ENCODE measurements around the gene EVI5.

The EVI5 gene

DNA sequence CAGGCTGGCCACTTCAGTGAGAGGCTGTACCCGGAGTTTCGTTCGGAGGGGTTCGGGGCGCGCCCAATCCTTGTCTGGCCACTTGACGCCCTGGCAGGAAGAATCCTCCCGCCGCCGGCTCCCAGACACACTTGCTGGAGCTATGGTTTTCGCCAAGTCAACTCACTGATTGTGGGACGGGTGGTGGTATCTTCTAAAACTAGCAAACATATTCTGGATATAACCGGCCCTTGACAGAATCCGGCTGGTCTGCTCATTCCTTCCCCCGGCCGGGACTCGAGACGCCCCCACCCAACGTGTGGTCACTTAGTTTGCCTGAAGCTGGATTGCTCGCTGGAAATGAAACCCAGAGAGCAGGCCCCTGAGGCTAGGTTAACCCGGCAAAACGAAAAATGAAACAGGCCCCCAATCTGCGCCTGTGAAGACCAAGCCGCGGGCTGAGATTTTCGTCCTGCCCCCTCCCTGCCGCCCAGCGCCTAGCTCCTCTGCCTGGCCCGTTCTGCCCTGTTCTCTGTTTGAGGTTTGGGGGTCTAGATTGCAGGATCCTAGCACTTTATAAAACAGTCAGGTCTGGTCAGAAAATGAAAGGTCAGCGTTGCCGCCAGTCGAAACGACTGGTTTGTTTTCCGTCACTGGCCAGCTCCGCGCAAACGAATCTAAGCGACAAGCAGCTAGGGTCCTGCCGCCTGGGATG, 302.8 kb downstream of the EVI5 start:
- DNase-seq = no peak

- DNase-seq = no peak
These were observed 303.3 kb downstream of the EVI5 start for GRCh38 chr1:92481599-92481925.

DNA sequence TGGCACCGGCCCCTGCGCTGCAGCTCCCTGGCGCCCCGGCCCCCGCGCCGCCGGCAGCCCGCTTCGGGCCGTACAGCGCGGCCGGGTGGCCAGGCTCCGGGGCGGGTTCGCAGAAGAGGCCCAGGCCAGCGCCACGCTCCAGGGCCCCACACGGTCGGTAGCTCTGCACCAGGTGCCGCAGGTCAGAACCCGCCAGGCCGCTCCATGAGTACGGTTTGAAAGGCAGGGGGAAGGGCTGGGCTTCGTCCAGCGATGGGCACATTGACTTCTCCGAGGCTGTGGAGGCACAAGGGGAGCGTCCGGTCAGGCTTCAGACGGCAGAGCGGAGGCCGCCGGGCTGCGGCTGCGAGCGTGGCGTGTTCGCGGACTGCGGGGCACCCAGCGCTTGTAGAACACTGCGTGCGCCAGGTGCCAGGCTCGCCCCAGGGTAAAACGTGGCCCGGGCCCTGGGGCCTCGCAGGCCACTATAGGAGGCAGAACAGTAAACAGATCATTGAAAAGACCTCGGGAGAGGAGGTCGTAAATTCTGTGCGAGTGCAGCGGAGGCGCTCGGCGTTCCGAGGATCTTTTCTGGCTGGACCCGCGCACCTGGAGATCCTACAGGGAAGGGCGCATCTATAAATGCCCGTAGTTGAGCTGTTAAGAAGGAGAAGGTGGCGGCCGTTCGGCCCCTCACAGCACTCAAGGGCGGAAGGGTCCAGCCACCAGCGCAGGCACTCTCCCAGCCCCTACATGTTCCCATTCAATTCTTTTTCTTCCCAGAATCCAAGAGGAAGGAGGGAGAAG, 303.9 kb downstream of the EVI5 start:
- no peak for DNase-seq

DNA sequence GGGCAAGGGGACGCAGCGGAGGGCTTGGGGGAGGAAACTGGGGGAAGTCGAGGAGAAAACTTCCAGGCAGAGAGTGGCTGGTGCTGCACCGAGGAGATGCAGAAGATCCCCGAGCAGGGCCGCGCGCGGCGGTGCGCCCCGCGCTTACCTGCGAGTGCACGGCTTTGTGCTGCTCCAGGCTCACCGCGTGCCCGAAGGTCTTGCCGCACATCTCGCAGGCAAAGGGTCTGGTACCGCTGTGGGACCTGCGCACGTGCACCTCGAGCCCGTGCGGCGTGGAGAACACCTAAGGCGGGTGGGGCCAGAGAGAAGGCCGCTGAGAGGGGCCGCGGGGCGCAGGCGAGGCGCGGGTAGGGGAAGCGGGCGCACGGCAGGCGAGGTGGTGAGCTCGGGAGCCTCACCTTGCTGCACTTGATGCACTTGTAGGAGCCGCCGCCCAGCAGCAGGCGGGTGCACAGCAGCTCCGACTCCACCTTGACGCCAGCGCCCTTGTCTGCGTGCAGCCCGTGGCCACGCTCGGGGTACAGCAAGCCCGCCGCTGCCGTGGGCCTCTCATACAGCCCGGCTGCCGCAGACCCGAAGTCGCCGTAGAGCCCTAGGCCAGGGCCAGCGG, 304.6 kb downstream of the EVI5 start:
- no peak for DNase-seq

- DNase-seq = no peak
These were observed 305.3 kb downstream of the EVI5 start for GRCh38 chr1:92479587-92479986.

DNA sequence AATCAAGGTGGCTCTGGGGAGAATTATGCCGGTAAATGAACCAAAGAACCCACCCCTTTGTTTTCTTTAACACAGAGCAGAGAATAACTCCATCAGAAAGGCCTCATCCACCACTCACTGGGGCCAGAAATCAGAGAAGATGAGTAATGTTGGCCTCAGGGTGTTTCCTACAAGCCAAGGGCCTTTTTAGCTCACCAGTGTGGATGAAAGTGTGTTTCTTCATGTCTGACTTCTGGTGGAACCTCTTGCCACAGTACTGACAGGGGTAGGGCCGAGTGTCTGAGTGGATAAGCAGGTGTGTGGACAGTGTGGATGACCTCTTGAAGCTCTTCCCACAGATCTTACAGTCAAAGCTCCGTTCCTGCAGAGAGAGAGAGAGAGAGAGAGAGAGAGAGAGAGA, 306.5 kb downstream of the EVI5 start:
- no peak for DNase-seq

GRCh38 chr1:92476071-92476631, 308.8 kb downstream of the EVI5 start:
- DNase-seq = no peak

- no peak for DNase-seq
These were observed 309.9 kb downstream of the EVI5 start for GRCh38 chr1:92475029-92475428.

GRCh38 chr1:92473781-92474495, 311.0 kb downstream of the EVI5 start:
- no peak for DNase-seq

- no peak for DNase-seq
These were observed 314.7 kb downstream of the EVI5 start for GRCh38 chr1:92470216-92470615.

DNA sequence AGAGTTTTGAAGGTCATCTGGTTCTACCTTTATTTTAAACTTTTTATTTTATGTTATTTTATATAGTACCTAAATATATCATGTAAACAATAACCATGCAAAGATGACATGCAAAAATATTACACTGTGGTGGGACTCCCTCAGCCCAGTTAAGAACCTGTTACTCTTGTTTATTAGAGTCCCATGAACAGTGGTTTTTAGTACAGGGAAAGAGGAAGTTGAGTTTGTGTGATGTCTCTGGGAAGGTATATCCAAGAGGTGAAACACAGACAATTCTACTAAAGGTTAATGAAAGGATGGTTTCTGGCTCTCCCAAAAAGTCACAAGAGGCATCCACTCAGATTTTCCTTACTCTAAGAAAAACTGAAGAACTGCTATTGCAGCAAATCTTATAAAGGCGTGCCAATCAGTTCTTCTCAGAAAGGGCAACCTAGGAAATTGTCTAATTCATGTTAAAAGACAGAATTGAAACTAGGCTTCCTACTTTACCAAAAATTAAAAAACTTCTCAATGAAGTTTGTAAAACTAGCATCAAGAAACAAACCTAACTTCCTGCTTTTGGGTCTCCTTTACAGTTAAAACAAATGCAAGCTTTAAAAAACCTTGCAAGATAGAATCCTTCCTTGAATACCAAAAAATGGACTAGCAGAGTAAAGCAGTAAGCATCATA, 318.1 kb downstream of the EVI5 start:
- DNase-seq = no peak

DNA sequence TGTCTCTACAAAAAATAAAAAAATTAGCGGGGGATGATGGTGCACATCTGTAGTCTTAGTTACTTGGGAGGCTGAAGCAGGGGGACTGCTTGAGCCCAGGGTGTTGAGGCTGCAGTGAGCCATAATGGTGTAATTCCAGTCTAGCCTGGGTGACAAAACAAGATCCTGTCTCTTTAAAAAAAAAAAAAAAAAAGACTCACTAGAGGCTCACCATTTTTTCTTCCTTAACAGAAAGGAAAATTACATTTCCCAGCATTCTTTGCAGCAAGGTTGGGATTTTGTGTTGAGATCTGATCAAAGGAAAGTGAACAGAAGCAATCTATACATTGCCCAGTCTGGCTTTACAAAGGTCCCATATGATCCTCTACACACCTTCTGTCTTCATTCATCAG, 319.7 kb downstream of the EVI5 start:
- DNase-seq = no peak

DNA sequence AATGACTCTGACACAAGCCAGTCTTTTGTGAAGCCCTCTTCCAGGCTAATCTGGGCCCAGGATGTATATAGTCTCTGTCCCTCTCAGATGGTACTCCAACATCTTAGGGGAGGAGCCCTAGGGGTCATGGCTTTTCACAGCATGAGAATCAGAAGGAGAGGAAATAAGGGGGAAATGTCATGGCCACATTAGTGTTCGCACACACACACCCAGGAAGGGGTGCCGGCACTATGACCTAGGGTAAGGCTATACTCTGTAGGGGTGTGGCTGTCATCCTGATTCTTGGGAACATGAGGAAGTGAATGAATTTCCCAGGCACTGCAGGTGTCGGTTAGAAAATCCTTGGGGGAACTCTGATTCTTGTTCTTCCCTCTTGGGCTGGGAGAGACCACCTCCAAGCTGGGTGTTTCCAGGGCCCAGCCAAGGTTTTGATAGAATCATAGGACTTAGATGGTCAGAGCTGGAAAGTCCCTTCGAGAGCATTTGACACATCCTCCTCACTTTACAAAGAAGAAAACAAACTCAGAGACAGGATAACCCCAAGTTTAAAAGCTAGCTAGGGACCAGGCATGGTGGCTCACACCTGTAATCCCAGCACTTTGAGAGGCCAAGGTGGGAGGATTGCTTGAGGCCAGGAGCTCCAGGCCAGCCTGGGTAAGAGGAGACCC, 320.2 kb downstream of the EVI5 start:
- no peak for DNase-seq

DNA sequence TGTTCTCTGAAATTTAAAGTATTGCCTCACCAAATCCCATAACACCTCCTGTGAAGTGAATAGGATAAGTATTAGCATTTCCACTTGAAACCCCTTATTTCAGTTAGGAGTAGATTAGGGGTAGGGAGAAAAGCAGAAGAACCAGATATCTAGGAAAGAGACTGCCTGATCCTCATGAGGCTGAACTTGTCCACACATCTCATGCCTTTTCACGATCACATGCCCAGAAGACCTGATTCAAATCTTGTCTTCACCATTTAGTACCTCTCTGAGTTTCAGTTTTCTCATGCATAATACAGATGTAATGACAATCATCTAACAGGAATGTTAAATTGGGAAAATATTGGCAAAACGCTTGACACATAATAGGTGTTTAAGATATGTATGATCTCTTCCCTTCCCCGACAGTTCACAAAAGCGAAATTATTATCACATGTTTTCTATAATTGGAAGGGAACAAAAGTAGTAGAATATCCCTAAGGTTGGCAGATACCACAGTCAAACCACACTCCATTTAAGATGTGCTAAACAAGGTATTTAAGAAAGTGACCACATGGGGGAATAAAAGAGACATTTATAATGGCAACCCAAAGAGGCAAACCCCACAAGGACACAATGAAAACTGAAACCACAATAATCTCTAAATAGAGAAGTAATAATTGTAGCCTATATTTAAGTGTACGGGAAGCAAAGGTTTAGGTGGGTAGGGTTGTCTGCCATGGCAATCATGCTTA, 323.4 kb downstream of the EVI5 start:
- DNase-seq = no peak

DNA sequence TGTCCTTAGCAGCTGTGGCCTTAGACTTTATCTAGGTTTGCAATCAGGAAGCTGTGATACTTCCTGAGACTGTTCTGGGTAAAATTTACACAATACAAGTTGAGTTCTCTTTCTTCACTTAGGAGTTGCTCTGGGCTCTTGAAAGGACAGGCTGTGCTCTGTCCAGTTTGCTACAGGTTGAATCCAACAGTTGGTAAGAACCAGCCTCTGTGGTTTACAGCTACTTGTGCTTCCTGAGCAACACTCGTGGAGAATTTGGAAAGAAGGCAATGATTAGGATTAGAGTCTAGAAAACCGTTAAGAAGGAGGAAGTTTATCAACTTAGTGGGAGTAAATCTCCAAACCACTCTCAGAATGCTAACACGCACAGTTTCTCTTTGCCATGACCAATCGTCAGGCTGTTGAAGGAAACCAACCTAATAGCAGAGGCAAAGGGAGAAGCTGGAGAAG, 325.0 kb downstream of the EVI5 start:
- no peak for DNase-seq

Data from NCI-H2081 (cell line).